Right atrium auricular region (tissue), 2 donors: ENCODE results near the gene RXRG. TPM values are rescaled to one million over a fixed set of nuclear protein-coding genes. Genes with fewer than 3 reads are reported as not detected.

Source experiments
- DNase-seq: peaks from one replicate; pipeline ENCODE4 v3.0.0-alpha.2; 2019; ENCODE audit warnings: low spot score
- H3K27ac ChIP-seq, 2 donors: fragments of 200-600 bp; sonication (generic); 1 replicate in 1 of 2; 2 replicates in 1 of 2; pipeline ENCODE4 v1.5.1; 2016 to 2019
- H3K27me3 ChIP-seq, 2 donors: fragments of 200-600 bp; sonication (generic); one replicate each; pipeline versions ENCODE4 v1.5.1 to v1.6.0; 2017 to 2019
- H3K36me3 ChIP-seq: fragments of 200-600 bp; sonication (generic); one replicate; pipeline ENCODE4 v1.5.1; 2016
- H3K4me1 ChIP-seq, 2 donors: fragments of 200-600 bp; sonication (generic); one replicate each; pipeline versions ENCODE4 v1.5.1 to v1.6.0; 2017 to 2019
- H3K4me3 ChIP-seq, 2 donors: fragments of 200-600 bp; sonication (generic); 1 replicate in 1 of 2; 2 replicates in 1 of 2; pipeline ENCODE4 v1.5.1; 2017 to 2019; ENCODE audit warnings: mild to moderate bottlenecking in 1 of 2, moderate library complexity in 1 of 2
- H3K9me3 ChIP-seq, 2 donors: fragments of 200-600 bp; sonication (generic); one replicate each; pipeline ENCODE4 v1.5.1; 2019
- total RNA-seq, 2 donors: library from RNA; depleted of rRNA; stranded (reverse); fragments of >200 nt; gene quantifications; one replicate each; pipeline ENCODE4 v1.1.0, GENCODE V29; 2016
- TF ChIP-seq, protein P1 (sequence below), 2 donors: fragments of 200-600 bp; sonication (generic); IDR thresholded peaks; one replicate each; pipeline ENCODE4 v1.5.1; 2019; ENCODE audit warnings: antibody characterized with exemption in 2 of 2

The RXRG gene
- total RNA-seq, 2 donors from 2014 or later = 1.2 to 3.3 TPM

- Histone ChIP-seq H3K36me3 (no peaks in the 10 kb centered on the region), H3K27me3 (no peaks in the 10 kb centered on the region), H3K4me1 (peaks cover 0 to 23% of the 10 kb centered on the region in 2 donors), H3K4me3 (no peak overlapping the region), H3K27ac (no peak overlapping the region), H3K9me3 (no peaks in the 10 kb centered on the region)
- DNase-seq = no peak
- TF ChIP-seq, protein P1, sequence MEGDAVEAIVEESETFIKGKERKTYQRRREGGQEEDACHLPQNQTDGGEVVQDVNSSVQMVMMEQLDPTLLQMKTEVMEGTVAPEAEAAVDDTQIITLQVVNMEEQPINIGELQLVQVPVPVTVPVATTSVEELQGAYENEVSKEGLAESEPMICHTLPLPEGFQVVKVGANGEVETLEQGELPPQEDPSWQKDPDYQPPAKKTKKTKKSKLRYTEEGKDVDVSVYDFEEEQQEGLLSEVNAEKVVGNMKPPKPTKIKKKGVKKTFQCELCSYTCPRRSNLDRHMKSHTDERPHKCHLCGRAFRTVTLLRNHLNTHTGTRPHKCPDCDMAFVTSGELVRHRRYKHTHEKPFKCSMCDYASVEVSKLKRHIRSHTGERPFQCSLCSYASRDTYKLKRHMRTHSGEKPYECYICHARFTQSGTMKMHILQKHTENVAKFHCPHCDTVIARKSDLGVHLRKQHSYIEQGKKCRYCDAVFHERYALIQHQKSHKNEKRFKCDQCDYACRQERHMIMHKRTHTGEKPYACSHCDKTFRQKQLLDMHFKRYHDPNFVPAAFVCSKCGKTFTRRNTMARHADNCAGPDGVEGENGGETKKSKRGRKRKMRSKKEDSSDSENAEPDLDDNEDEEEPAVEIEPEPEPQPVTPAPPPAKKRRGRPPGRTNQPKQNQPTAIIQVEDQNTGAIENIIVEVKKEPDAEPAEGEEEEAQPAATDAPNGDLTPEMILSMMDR (IDR thresholded peaks at IDR 0.05) = no peak
Measured at GRCh38 chr1:165441166-165441880, 3.6 kb downstream of the RXRG start.

DNA sequence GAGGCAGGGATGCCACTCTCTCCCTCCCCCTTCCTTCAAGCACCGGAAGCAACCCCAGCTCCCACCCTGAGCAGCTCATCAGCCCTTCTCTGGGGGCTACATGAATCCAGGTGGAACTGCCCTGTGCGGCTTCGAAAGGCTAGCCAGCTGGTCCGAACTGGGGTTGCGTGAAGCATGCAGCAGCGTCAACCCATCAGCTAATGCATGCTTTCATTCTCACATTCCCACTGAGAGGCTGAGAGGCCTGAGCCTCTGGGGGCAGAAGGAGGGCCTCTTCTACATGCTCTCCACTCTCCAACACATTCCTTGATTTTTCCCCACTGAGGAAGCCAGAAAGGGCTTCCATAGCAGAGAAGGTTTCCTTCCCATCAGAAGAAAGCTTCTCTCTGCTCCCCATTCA is 5.6 kb downstream of the RXRG start:
- DNase-seq = no peak
- H3K27me3 ChIP-seq = no peaks in the 10 kb centered on the region
- H3K36me3 ChIP-seq = no peaks in the 10 kb centered on the region
- TF ChIP-seq, protein P1 (IDR thresholded peaks at IDR 0.05) = no peak
- no peaks in the 10 kb centered on the region for H3K9me3 ChIP-seq
- H3K4me1 ChIP-seq = peaks cover 0 to 11% of the 10 kb centered on the region in 2 donors
- H3K4me3 ChIP-seq = no peak overlapping the region
- no peak overlapping the region for H3K27ac ChIP-seq

DNA sequence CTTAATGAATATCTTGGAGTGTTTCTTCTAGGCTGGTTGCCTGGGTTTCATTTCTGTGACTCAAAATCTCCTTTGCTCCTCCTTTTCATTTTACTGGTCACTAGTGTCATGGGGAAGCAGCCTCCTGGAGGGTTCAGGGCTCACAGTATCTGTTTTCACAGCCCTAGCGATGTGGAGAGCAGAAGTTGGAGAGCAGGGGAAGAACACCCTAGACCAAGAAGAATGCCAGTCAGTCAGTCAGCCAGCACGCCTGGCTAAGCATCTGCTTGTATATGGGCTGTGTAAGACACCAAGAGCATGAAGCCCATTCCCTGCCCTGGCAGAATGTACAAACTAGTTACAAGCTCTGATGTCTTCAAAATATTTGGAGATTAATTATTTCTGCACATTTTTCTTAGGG is 7.9 kb downstream of the RXRG start:
- Histone ChIP-seq H3K4me3 (no peak overlapping the region), H3K27ac (no peak overlapping the region), H3K9me3 (no peaks in the 10 kb centered on the region), H3K36me3 (no peaks in the 10 kb centered on the region), H3K27me3 (no peaks in the 10 kb centered on the region), H3K4me1 (no peaks in the 10 kb centered on the region)
- TF ChIP-seq, protein P1 (IDR thresholded peaks at IDR 0.05) = no peak
- DNase-seq = no peak

DNA sequence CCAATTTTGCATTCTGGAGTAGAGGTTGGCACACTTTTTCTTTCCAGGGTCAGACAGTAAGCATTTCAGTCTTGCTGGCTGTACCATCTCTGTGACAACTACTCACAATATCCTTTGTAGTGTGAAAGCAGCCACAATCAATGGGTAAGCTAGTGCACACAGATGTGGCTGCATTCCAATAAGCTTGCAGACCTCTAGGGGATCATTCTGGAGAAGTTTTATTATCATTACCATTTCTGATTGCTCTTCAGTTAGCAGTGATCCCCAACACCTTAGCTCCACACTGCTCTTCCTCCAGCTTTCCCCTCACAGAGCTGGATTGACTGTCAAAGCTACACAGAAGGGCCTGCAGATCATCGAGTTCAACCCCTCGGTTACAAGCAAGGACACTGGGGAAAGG is 9.1 kb downstream of the RXRG start:
- H3K4me1 ChIP-seq = no peaks in the 10 kb centered on the region
- H3K27me3 ChIP-seq = no peaks in the 10 kb centered on the region
- H3K36me3 ChIP-seq = no peaks in the 10 kb centered on the region
- TF ChIP-seq, protein P1 (IDR thresholded peaks at IDR 0.05) = no peak
- H3K4me3 ChIP-seq = no peak overlapping the region
- H3K27ac ChIP-seq = no peak overlapping the region
- DNase-seq = no peak
- H3K9me3 ChIP-seq = no peaks in the 10 kb centered on the region

- TF ChIP-seq, protein P1 (IDR thresholded peaks at IDR 0.05) = no peak
- Histone ChIP-seq H3K4me3 (no peak overlapping the region), H3K9me3 (no peaks in the 10 kb centered on the region), H3K4me1 (no peaks in the 10 kb centered on the region), H3K27me3 (no peaks in the 10 kb centered on the region), H3K27ac (no peak overlapping the region), H3K36me3 (no peaks in the 10 kb centered on the region)
- no peak for DNase-seq
Measured at GRCh38 chr1:165434281-165434680, 10.6 kb downstream of the RXRG start.

DNA sequence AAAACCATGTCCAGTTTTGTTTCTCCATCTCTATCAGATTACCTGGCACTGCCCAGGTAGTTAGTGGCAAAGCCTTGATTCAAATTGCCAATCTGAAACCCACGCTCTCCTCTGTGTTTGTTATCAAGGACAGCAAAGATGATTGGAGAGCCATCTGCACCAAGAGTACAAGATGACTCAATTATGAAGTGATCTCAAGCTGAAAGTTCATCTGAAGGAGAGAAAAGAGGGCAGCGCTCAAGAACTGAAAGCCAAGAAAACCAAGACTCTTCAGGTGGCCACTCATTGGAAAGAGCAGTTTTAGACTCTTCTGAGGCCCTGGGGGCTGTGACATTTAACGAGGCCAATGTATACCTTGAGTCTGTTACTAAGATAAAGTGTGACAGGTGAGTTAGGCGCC is 13.8 kb downstream of the RXRG start:
- TF ChIP-seq, protein P1 (IDR thresholded peaks at IDR 0.05) = no peak
- no peaks in the 10 kb centered on the region for H3K36me3 ChIP-seq
- no peaks in the 10 kb centered on the region for H3K4me1 ChIP-seq
- no peak overlapping the region for H3K4me3 ChIP-seq
- no peaks in the 10 kb centered on the region for H3K9me3 ChIP-seq
- DNase-seq = no peak
- no peaks in the 10 kb centered on the region for H3K27me3 ChIP-seq
- H3K27ac ChIP-seq = no peak overlapping the region
